Mesodermal cell (in vitro differentiated cells): ENCODE data around the gene INPP5D.

Experiments used
- H3K27ac ChIP-seq: 2 replicates; pipeline ENCODE4 v1.7.0; 2013; ENCODE audit warnings: mild to moderate bottlenecking, low read depth, low read length, moderate library complexity; ENCODE audit not compliant: severe bottlenecking
- H3K36me3 ChIP-seq: 2 replicates; pipeline ENCODE4 v1.7.1; 2013; ENCODE audit warnings: mild to moderate bottlenecking, low read length, moderate library complexity; ENCODE audit not compliant: control insufficient read depth, insufficient read depth
- H3K4me1 ChIP-seq: one replicate; pipeline ENCODE4 v1.7.1; 2013; ENCODE audit warnings: mild to moderate bottlenecking, low read length; ENCODE audit not compliant: insufficient read depth, control insufficient read depth, poor library complexity, severe bottlenecking
- H3K4me3 ChIP-seq: 2 replicates; pipeline ENCODE4 v1.7.0; 2013; ENCODE audit warnings: low read length, control low read depth, mild to moderate bottlenecking; ENCODE audit not compliant: insufficient read depth, poor library complexity, severe bottlenecking; ENCODE audit errors: extremely low read depth
- H3K9me3 ChIP-seq: 2 replicates; pipeline ENCODE4 v1.7.1; 2013; ENCODE audit warnings: mild to moderate bottlenecking, low read length, moderate library complexity; ENCODE audit not compliant: control insufficient read depth
- WGBS, 2 experiments: methylation state at CpG; one replicate each; pipeline ENCODE4 v1.1.5; 2013; ENCODE audit warnings: missing lambda C conversion rate in 2 of 2; ENCODE audit not compliant: insufficient coverage in 2 of 2; 5-methylcytosine and 5-hydroxymethylcytosine counted together

The INPP5D gene

DNA sequence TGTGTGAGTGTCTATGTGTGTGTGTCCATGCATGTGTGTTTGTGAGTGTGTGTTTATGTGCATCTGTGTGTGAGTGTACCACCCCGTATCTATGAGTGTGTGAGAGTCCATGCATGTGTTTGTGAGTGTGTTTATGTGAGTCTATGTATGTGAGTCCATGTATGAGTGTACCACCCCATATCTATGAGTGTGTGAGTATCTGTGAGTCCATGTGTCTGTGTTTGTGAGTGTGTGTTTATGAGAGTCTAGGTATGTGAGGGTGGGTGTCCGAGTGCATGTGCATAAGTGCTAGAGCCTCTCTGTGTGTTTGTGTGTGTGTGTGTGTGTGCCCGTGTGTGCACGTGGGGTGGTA lies 105.4 kb downstream of the INPP5D start:
- no peak overlapping the region for H3K27ac ChIP-seq

GRCh38 chr2:233165895-233166661 lies 105.9 kb downstream of the INPP5D start:
- Histone ChIP-seq H3K36me3 (no peaks in the 10 kb centered on the region), H3K4me3 (no peak overlapping the region), H3K27ac (no peak overlapping the region), H3K4me1 (peaks cover 5% of the 10 kb centered on the region), H3K9me3 (no peaks in the 10 kb centered on the region)
- WGBS, 2 experiments = 74 to 79% methylated on average over 14 to 18 of the region's 19 CpGs

More for the DNA sequence above, 105.4 kb downstream of the INPP5D start:
- Histone ChIP-seq H3K4me1 (peaks cover 5% of the 10 kb centered on the region), H3K36me3 (no peaks in the 10 kb centered on the region), H3K9me3 (no peaks in the 10 kb centered on the region), H3K4me3 (no peak overlapping the region)
- 81 to 93% methylated on average over 2 to 4 of the region's 4 CpGs for WGBS, 2 experiments

DNA sequence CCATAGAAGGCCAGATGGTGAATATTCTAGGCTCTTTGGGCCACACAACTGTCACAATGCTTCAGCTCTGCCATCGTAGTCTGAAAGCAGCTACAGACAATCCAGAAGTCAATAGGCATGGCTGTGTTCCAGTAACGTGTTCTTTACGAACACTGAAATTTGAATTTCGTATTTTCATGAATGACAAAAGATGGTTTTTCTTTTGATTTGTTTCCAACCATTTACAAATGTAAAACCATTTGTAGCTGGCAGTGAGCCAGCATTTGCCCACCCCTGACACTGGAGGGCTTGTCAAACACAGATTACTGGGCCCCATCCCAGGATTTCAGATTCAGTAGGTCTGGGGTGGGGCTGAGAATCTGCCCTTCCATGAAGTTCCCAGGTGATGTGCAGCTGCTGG lies 108.3 kb downstream of the INPP5D start:
- Histone ChIP-seq H3K4me3 (no peak overlapping the region), H3K27ac (no peak overlapping the region), H3K36me3 (no peaks in the 10 kb centered on the region), H3K9me3 (no peaks in the 10 kb centered on the region), H3K4me1 (peaks cover 5% of the 10 kb centered on the region)
- WGBS, 2 experiments = 77 to 83% methylated on average over 1 to 4 of the region's 4 CpGs

DNA sequence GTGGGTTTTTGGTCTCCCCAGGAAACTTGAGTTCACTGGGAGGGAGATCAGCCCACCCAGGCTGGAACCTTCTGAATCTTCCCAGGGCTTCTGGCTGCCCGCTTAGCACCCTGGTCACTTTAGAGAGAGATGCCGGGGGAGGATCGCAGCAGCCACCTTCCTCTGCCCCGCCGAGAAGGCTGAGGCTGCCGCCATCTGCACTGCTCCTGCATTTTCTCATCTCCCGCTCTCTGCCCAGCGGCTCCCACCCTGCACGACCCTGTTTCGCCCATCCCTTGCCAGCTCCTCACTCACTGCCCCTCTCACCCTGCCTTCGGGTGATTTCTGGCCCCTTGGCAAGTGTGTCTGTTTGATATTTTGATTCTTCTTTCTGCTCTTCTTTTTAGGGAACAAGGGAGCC lies 108.8 kb downstream of the INPP5D start:
- no peak overlapping the region for H3K27ac ChIP-seq
- no peaks in the 10 kb centered on the region for H3K9me3 ChIP-seq
- no peaks in the 10 kb centered on the region for H3K36me3 ChIP-seq
- H3K4me3 ChIP-seq = no peak overlapping the region
- H3K4me1 ChIP-seq = peaks cover 5% of the 10 kb centered on the region
- WGBS, 2 experiments = 92 to 93% methylated on average over 3 to 8 of the region's 11 CpGs

DNA sequence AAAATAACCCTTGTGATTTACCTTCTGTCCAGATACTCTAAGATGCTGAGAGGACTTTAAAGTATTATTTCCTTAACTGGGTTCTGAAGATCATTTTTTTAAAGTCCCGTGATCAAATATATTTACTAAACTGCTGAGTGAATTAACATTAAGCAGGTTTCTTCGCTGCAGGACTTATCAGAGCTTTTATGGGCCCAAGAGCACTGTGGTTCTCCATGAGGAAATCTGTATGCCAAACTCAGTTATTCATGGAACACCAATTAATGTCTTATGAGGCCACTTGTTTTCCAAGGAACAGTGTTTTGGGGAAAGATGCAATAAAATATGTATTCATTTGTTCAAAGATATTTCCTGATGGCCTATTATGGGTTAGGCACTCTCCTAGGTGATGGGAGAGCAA lies 111.2 kb downstream of the INPP5D start:
- Histone ChIP-seq H3K4me1 (no peaks in the 10 kb centered on the region), H3K9me3 (no peaks in the 10 kb centered on the region), H3K36me3 (no peaks in the 10 kb centered on the region), H3K4me3 (no peak overlapping the region), H3K27ac (no peak overlapping the region)
- 100% methylated on average over 1 of the region's 2 CpGs for WGBS, 2 experiments

DNA sequence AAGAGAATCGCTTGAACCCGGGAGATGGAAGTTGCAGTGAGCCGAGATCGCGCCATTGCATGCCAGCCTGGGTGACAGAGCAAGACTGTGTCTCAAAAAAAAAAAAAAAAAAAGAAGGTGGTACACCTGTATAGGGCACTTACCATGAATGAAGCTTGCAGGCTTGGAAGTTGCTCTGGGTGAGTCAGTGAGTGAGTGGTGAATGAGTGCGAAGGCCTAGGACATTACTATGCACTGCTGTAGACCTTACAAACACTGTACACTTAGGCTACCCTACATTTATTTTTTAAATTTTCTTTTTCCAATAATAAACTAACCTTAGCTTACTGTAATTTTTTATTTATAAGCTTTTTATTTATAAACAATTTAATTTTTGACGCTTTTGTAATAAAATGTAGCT lies 113.0 kb downstream of the INPP5D start:
- 98% methylated on average over 5 of the region's 7 CpGs; no CpG with 5 or more reads in 1 of the 2 experiments for WGBS, 2 experiments
- H3K4me3 ChIP-seq = no peak overlapping the region
- no peaks in the 10 kb centered on the region for H3K36me3 ChIP-seq
- H3K4me1 ChIP-seq = no peaks in the 10 kb centered on the region
- H3K27ac ChIP-seq = no peak overlapping the region
- no peaks in the 10 kb centered on the region for H3K9me3 ChIP-seq

GRCh38 chr2:233174137-233174536 lies 114.0 kb downstream of the INPP5D start:
- 88 to 91% methylated on average over 5 of the region's 7 CpGs for WGBS, 2 experiments
- no peak overlapping the region for H3K4me3 ChIP-seq
- H3K27ac ChIP-seq = no peak overlapping the region
- H3K9me3 ChIP-seq = no peaks in the 10 kb centered on the region
- H3K36me3 ChIP-seq = no peaks in the 10 kb centered on the region
- H3K4me1 ChIP-seq = no peaks in the 10 kb centered on the region

- WGBS, 2 experiments = 89 to 90% methylated on average over 11 to 14 of the region's 14 CpGs
- Histone ChIP-seq H3K4me1 (no peaks in the 10 kb centered on the region), H3K4me3 (no peak overlapping the region), H3K36me3 (peaks cover 4% of the 10 kb centered on the region), H3K9me3 (peaks cover 3% of the 10 kb centered on the region), H3K27ac (no peak overlapping the region)
Measured at GRCh38 chr2:233178994-233179847, 119.1 kb downstream of the INPP5D start.

DNA sequence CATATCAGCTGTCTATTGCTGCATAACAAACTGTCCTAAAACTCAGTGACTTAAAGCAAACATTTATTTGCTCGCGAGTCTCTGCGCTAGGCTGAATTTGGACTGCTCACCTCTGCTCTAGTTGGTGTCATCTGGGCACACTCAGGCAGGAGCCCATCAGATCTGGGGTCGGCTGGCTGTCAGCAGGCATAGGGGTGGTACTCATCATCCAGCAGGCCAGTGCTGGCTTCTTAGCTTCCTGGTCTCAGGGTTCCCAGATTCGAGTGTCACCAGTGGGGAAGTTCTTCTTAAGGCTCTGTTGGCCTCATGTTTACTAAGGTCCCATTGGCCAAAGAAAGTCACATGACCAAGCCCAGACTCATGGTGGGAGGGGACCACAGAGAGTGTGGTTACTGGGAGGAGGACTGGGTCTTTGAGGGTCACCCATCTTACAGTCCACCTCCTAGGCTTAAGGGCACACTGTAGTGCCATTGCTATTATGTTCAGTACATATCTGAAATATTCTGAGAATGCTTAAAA lies 119.8 kb downstream of the INPP5D start:
- peaks cover 4% of the 10 kb centered on the region for H3K36me3 ChIP-seq
- no peaks in the 10 kb centered on the region for H3K4me1 ChIP-seq
- H3K9me3 ChIP-seq = peaks cover 3% of the 10 kb centered on the region
- H3K4me3 ChIP-seq = no peak overlapping the region
- no peak overlapping the region for H3K27ac ChIP-seq
- 91 to 98% methylated on average over 5 of the region's 5 CpGs for WGBS, 2 experiments

DNA sequence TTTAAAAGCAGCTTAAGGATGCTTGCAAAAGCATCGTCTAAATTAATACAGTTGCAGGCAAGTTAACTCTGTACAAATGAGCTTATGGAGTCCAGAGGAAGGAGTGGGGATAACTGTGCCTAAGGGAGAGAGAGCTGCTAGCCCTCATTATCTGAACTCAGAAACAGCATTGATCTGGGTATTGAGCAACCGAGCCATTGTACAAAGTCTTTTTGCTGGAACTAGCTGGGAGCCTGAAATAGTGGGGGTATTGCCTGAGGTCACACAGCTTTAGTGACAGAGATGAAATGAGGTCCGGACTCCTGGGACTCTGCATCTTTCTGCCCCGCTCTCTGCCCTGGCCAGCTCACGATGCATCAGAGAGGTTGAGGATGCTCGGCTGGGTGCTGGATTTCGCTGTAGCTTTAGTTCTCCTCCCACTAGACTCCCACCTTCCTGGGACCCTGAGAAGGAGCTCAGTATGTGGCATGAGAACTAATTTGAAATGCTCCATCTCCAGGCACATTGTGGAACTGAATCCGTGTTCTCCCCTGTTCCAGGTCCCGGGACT lies 123.8 kb downstream of the INPP5D start:
- no peak overlapping the region for H3K27ac ChIP-seq
- no peaks in the 10 kb centered on the region for H3K4me1 ChIP-seq
- H3K36me3 ChIP-seq = peaks cover 4% of the 10 kb centered on the region
- no peak overlapping the region for H3K4me3 ChIP-seq
- peaks cover 3% of the 10 kb centered on the region for H3K9me3 ChIP-seq
- 87 to 89% methylated on average over 7 to 9 of the region's 9 CpGs for WGBS, 2 experiments
